Fibroblast of lung (primary cell): ENCODE data around the gene PHC1.

Experiments used
- CTCF ChIP-seq, 2 donors: IDR thresholded peaks in 1 of 2; conservative IDR thresholded peaks in 1 of 2; 1 replicate in 1 of 2; 2 replicates in 1 of 2; pipeline ENCODE4 v1.5.1; 2011 to 2012; ENCODE audit warnings: low read length in 2 of 2, control low read depth in 1 of 2, inconsistent platforms in 1 of 2, low read depth in 1 of 2, mild to moderate bottlenecking in 1 of 2
- EZH2 ChIP-seq: IDR thresholded peaks from 2 replicates; pipeline ENCODE4 v1.5.1; 2012; ENCODE audit warnings: low read length, control low read depth, mild to moderate bottlenecking; ENCODE audit errors: missing control alignments

GRCh38 chr12:8894986-8895385 lies 19.3 kb upstream of the PHC1 start:
- TF ChIP-seq CTCF (conservative IDR thresholded peaks at IDR 0.05 in 1 of 2, IDR thresholded peaks at IDR 0.05 in 1 of 2; ENCODE audit: low read depth in 1 of 2, low read length in 2 of 2): no peak
- no peak for TF ChIP-seq EZH2
